CD4-positive, alpha-beta T cell treated with Interleukin-6 for 4 hours (primary cell): ENCODE data around the gene SOX18.
"Not testable (repeated sequence)": the region's sequence is repeated elsewhere in the genome, so short reads cannot be mapped to it uniquely, and the experiment has no call there.

ENCODE experiments used
- DNase-seq: peaks from one replicate; pipeline ENCODE4 v3.0.0-alpha.2; 2020; ENCODE audit warnings: mixed read lengths

Gene SOX18

DNA sequence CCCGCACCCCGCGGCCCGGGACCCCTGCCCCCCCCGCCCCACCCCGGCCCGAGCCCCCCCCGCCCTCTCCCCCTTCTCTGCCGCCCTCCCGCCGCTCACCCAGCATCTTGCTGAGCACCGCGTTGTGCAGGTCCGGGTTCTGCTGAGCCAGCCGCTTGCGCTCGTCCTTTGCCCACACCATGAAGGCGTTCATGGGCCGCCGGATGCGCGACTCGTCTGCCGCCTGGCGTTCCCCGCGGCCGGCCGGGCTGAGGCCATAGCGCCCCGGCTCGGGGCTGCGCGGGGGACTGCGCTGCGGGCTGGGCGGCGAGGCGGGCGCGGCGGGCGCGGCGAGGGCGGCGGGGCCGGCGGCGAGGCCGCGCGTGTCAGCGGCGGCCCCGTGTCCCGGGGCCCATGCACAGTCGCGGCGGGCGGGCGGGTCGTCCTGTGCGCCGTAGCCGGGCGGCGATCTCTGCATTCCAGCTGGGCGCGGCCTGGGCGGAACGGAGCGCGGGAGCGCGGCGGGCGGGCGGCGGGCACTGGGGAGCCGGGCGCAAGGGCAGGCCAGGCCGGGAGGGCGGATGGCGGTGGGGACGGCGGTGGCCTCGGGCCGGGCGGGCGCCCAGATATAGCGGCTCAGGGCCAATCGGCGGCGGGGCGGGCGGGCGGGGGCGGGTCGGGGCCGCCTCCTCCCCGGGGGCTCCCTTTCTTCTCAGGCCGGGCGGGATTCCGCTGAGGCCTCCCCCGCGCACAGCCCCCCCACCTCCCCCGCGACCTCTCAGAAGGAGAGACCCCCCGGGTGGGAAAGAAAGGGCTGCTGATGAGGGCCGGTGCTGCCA lies at the start of gene SOX18:
Gene SOX18, minus strand, starts transcription at position 580 of the 818 bp plus-strand sequence. Its CDS starts 123 bp downstream, at position 457.
- peak; percentile 42 for DNase-seq

- no peak for DNase-seq
Observed at GRCh38 chr20:64098471-64099013, 49.1 kb upstream of the SOX18 start.

GRCh38 chr20:64096535-64096934 lies 47.1 kb upstream of the SOX18 start:
- DNase-seq, result no peak

GRCh38 chr20:64095927-64096326 lies 46.5 kb upstream of the SOX18 start:
- no peak for DNase-seq

DNA sequence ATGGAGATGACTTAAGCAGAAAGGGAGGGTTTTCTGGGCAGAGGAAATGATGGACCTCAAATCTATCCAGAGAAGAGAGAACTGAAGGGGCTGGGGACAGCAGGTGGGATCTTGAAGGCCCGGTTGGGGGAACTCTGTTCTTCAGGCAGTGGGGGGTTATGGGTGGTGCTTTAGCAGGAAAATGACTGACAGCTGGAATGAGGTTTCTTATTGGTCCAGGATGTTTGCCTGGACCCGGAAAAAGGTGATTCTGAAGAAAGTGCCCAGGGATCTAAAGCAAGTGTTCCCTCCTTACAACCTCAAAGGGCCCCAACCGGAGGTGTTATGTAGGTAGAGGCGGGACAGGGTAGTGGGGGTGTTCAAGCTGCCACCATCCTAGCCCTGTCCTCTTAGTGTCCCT lies 46.0 kb upstream of the SOX18 start:
- no peak for DNase-seq

GRCh38 chr20:64093013-64093503 lies 43.6 kb upstream of the SOX18 start:
- DNase-seq, result no peak

GRCh38 chr20:64092258-64093012 lies 43.0 kb upstream of the SOX18 start:
- no peak for DNase-seq

DNA sequence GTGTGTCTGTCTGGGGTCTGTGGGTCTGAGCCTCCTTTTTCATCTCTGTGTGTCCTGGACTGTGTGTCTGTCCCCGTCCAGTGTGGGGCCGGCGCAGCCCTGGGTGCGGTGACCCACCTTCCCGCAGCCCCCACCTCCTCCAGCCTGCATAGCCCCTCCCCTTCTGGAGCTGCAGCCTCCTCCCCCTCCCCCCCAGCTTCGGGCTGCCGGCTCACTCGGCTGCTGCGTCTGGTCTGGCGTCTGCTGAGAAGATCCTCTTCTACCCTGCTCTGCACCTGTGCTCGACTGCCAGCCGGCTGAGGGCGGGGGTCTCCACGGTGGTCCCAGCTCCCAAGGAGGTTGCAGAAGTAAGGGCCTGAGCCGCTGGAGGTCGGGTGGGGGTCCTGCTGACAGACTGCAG lies 42.3 kb upstream of the SOX18 start:
- no peak for DNase-seq

- no peak for DNase-seq
Observed at GRCh38 chr20:64091340-64091739, 41.9 kb upstream of the SOX18 start.

GRCh38 chr20:64090165-64090564 lies 40.7 kb upstream of the SOX18 start:
- DNase-seq, result no peak

DNA sequence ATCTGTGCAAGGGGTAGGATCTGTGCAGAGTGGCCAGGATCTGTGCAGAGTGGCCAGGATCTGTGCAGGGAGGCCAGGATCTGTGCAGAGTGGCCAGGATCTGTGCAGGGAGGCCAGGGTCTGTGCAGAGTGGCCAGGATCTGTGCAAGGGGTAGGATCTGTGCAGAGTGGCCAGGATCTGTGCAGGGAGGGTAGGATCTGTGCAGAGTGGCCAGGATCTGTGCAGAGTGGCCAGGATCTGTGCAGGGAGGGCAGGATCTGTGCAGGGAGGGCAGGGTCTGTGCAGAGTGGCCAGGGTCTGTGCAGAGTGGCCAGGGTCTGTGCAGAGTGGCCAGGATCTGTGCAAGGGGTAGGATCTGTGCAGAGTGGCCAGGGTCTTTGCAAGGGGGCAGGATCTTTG lies 39.1 kb upstream of the SOX18 start:
- DNase-seq, result not testable (repeated sequence)

DNA sequence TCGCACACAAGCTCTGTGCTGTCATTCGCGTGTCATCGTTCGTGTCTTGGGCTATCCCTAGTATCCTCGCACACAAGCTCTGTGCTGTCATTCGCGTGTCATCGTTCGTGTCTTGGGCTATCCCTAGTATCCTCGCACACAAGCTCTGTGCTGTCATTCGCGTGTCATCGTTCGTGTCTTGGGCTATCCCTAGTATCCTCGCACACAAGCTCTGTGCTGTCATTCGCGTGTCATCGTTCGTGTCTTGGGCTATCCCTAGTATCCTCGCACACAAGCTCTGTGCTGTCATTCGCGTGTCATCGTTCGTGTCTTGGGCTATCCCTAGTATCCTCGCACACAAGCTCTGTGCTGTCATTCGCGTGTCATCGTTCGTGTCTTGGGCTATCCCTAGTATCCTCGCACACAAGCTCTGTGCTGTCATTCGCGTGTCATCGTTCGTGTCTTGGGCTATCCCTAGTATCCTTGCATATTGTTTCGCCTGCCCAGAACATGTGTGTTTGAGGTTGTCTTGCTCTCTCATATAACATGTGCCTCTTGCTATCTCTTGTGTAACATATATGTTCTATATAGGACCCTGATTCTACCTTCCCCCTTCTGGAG lies 37.9 kb upstream of the SOX18 start:
- not testable (repeated sequence) for DNase-seq

DNA sequence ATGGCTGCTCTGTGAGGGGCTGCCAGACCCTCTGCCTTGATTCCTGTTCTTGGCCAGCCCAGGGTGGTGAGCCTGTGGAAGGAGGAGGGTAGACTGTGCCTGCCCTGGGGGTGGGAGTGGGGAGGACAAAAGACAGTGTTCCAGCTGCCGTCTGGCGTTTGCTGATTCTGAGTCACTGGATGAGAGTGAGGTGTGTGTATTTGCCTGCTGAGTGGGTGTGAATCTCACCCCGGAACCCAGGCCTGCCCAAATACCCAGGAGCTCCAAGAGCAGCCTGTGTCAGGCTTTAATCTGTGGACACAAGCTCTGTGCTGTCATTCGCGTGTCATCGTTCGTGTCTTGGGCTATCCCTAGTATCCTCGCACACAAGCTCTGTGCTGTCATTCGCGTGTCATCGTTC lies 37.4 kb upstream of the SOX18 start:
- DNase-seq, result no peak

DNA sequence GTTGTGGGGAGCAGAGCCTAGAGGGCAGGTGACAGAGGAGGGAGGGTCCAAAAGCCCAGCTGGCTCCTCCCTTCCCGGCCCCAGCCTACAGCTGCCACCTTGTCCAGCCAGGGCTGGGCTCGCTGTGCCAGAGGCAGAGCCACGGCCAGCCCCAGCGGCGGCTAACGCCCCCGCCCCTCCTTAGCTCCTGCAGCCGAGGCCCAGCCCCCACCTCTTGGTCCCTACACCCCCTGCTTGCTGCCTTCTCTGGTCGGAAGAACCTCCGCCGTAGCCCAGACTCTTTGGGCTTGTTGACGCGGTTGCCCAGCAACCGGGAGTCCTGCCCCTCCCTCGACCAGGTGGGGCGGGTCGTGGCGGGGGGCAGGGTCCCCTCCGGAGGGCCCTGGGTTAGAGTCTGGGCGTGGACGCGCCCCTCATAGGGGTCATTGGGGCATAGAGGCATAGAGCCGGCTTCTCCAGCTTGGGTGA lies 35.3 kb upstream of the SOX18 start:
- no peak for DNase-seq

DNA sequence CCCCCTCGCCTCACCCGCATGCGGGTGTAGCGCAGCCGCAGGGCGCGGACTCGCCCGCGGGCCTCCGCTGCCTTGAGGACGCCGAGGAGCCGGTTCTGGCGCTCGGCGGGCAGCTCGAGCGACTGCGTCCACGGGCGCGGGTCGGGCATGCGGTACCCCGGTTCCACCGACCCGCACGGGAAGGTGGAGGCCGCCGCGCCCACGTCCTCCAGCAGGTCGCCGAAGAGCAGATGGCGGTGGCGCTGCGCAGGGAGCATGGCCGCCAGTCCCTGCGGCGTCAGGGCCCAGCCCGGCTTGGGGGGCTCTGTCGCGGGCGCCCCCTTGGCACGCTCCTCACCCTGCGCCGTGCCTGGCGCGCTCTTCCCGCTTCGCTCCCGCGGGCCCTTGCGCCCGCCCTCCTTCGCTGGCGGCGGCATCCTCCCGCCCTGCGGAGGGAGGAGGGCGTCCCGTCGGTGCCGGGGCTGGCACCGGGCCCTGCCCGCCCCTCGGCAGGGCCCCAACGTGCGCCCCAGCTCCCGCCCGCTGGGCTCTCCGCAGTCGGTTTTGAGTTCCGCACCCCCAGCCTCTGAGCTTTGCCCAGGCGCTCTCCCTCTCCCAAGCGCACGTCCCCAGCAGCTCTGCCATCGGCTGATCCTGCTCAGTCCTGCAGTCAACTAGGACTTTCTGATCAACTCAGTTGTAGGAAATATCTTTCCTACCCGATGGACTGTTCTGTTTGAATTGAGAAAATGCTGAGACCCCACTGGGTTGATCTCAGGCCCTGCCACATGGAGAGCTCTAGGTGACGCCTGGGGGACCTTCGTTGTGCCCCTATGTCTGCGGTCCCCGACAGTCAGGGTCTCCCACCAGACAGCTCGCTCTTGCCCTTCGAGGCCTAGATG lies 34.6 kb upstream of the SOX18 start, which contains the start of gene LKAAEAR1:
Gene LKAAEAR1, minus strand, starts transcription at position 595 of the 881 bp plus-strand sequence. Its CDS starts 179 bp downstream, at position 416.
- no peak for DNase-seq

DNA sequence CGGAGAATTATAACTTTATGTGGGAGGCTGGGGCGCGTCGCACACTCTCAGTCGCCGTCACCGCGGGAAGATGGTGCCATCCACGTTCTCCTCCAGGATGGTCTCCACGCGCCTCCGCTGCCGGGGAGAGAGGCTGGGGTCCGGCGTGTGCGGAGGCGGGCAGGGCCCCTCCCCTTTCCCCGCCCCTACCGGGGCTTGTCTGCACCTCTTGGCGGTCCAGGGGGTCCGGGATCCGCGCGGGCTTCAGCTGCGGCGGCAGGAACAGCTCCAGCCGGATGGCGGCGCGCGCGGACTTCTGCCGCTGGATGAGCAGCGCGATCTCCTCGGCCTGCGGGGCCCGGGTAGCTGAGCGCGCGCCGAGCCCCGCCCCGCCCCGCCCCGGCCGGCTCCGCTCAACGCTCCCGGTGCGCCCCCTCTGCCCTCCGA lies 34.0 kb upstream of the SOX18 start:
- peak; percentile 81 for DNase-seq

- no peak for DNase-seq
Observed at GRCh38 chr20:64082820-64083377, 33.5 kb upstream of the SOX18 start.

DNA sequence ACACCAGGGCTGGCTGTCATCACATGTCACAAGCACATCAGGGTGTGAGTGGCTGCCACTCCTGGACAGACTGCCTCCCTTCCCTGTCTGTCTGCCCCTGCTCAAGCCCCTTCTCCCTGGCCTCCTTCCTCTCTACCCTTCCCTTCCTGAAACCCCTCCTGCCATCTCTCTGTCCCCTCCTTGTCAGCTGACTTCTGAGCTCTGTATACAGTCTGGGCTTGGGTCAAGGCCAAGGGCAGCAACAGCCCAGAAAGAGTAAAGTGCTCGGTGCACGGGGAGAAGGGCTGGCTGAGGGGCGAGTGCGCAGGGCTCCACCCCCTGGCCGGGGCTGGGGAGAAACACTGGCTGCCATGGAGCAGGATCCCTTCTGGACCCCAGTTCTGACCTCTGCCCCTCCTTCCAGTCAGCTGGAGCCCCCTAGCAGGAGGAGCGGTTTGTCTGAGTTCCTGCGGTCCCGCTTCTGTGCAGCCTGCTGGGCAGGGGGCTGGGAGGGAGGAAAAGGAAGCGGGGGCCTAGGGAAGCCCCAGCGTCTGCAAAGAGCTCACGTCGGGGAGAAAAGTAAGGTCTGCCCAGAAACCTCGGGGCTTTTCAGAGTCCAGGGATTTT lies 32.8 kb upstream of the SOX18 start:
- no peak for DNase-seq

- DNase-seq, result no peak
Observed at GRCh38 chr20:64081624-64081964, 32.2 kb upstream of the SOX18 start.

GRCh38 chr20:64080813-64081623 lies 31.6 kb upstream of the SOX18 start:
- DNase-seq, result no peak
